OCI-LY1 (cell line): Measurements from ENCODE around the gene GRB14.

ENCODE experiments used
- H2AFZ ChIP-seq: fragments of 200-600 bp; sonication (generic), shearing (Covaris generic); 2 replicates; pipeline ENCODE4 v1.6.0; 2014; ENCODE audit warnings: antibody characterized with exemption, mild to moderate bottlenecking, low read length
- H3F3A ChIP-seq: fragments of 200-600 bp; sonication (generic), shearing (Covaris generic); 2 replicates; pipeline ENCODE4 v1.6.0; 2014; ENCODE audit warnings: mild to moderate bottlenecking, antibody characterized with exemption, low read length, moderate library complexity; ENCODE audit not compliant: insufficient read depth
- H3K27ac ChIP-seq: fragments of 200-600 bp; sonication (generic); 2 replicates; pipeline ENCODE4 v1.5.1; 2014; ENCODE audit warnings: low read length, mixed run types, mild to moderate bottlenecking, low read depth; ENCODE audit not compliant: poor library complexity, severe bottlenecking
- H3K27me3 ChIP-seq: fragments of 200-600 bp; sonication (generic); 2 replicates; pipeline ENCODE4 v1.6.0; 2014; ENCODE audit warnings: antibody characterized with exemption, mild to moderate bottlenecking, low read length, moderate library complexity; ENCODE audit not compliant: insufficient read depth
- H3K36me3 ChIP-seq: fragments of 200-600 bp; sonication (generic); 2 replicates; pipeline ENCODE4 v1.6.1; 2014; ENCODE audit warnings: mild to moderate bottlenecking, antibody characterized with exemption, low read length, moderate library complexity, mixed read lengths; ENCODE audit not compliant: insufficient read depth
- H3K4me1 ChIP-seq: fragments of 200-600 bp; sonication (generic); 2 replicates; pipeline ENCODE4 v1.5.1; 2014; ENCODE audit warnings: mild to moderate bottlenecking, low read length, moderate library complexity; ENCODE audit not compliant: insufficient read depth, severe bottlenecking
- H3K4me2 ChIP-seq: fragments of 200-600 bp; sonication (generic), shearing (Covaris generic); 2 replicates; pipeline ENCODE4 v1.6.1; 2014; ENCODE audit warnings: low read length
- H3K4me3 ChIP-seq: fragments of 200-600 bp; sonication (generic); 2 replicates; pipeline ENCODE4 v1.5.1; 2014; ENCODE audit warnings: low read length, low read depth, mild to moderate bottlenecking, mixed read lengths; ENCODE audit not compliant: poor library complexity, severe bottlenecking
- H3K79me2 ChIP-seq: fragments of 200-600 bp; shearing (Covaris generic); 2 replicates; pipeline ENCODE4 v1.6.1; 2016; ENCODE audit warnings: mixed run types, low read length, mixed read lengths; ENCODE audit not compliant: insufficient read depth
- H3K9ac ChIP-seq: fragments of 200-600 bp; sonication (generic), shearing (Covaris generic); 2 replicates; pipeline ENCODE4 v1.6.1; 2014; ENCODE audit warnings: mild to moderate bottlenecking, low read length, mixed read lengths
- H3K9me2 ChIP-seq: fragments of 200-600 bp; sonication (generic), shearing (Covaris generic); 2 replicates; pipeline ENCODE4 v1.6.1; 2014; ENCODE audit warnings: low read depth, mild to moderate bottlenecking, low read length, mixed read lengths
- H3K9me3 ChIP-seq: fragments of 200-600 bp; shearing (Covaris generic); 2 replicates; pipeline ENCODE4 v1.6.1; 2014; ENCODE audit warnings: low read length, mixed read lengths
- H4K20me1 ChIP-seq: fragments of 200-600 bp; sonication (generic), shearing (Covaris generic); 2 replicates; pipeline ENCODE4 v1.6.0; 2016; ENCODE audit warnings: mild to moderate bottlenecking, low read length; ENCODE audit not compliant: insufficient read depth
- EZH2 ChIP-seq: fragments of 200-600 bp; sonication (generic), shearing (Covaris generic); IDR thresholded peaks from 2 replicates; pipeline ENCODE4 v1.8.0; 2017; ENCODE audit warnings: borderline replicate concordance, mixed run types, mild to moderate bottlenecking, antibody characterized with exemption, low read length, moderate library complexity, mixed read lengths
- TF ChIP-seq, protein P1 (sequence below): fragments of 200-600 bp; sonication (generic), shearing (Covaris generic); IDR thresholded peaks from 2 replicates; pipeline ENCODE4 v1.5.1; 2017; ENCODE audit warnings: mild to moderate bottlenecking, antibody characterized with exemption, low read length, moderate library complexity, mixed read lengths

GRB14 gene

DNA sequence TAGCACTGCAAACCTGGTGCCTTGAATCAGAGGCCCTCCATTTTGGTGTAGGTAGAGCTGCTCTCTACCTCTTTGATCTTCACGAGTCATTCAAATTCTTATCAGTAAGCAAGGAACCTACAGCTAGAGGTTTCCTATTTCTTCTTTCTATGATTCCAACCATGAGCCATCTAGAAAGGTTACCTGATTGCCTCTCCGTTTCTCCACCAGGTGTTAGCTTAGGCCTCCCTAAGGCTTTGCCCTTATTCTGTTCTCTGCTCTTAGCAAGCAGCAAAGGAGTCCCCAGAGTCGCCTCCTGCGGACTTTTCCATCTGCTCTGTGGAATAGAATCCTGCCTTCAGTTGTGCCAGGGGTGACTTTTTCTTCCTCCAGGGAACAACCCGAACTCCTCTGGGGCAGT is 173.6 kb downstream of the GRB14 start:
- TF ChIP-seq, protein P1, sequence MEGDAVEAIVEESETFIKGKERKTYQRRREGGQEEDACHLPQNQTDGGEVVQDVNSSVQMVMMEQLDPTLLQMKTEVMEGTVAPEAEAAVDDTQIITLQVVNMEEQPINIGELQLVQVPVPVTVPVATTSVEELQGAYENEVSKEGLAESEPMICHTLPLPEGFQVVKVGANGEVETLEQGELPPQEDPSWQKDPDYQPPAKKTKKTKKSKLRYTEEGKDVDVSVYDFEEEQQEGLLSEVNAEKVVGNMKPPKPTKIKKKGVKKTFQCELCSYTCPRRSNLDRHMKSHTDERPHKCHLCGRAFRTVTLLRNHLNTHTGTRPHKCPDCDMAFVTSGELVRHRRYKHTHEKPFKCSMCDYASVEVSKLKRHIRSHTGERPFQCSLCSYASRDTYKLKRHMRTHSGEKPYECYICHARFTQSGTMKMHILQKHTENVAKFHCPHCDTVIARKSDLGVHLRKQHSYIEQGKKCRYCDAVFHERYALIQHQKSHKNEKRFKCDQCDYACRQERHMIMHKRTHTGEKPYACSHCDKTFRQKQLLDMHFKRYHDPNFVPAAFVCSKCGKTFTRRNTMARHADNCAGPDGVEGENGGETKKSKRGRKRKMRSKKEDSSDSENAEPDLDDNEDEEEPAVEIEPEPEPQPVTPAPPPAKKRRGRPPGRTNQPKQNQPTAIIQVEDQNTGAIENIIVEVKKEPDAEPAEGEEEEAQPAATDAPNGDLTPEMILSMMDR: no peak
- no peak for TF ChIP-seq EZH2
- no peaks in the 10 kb centered on the region for H4K20me1 ChIP-seq
- no peaks in the 10 kb centered on the region for H3F3A ChIP-seq
- H3K27ac ChIP-seq: no peak overlapping the region
- H3K4me2 ChIP-seq: no peak overlapping the region
- no peak overlapping the region for H3K9ac ChIP-seq
- no peak overlapping the region for H3K4me3 ChIP-seq
- H3K27me3 ChIP-seq: no peaks in the 10 kb centered on the region
- no peak overlapping the region for H2AFZ ChIP-seq
- no peaks in the 10 kb centered on the region for H3K4me1 ChIP-seq
- no peaks in the 10 kb centered on the region for H3K79me2 ChIP-seq
- no peaks in the 10 kb centered on the region for H3K36me3 ChIP-seq
- no peaks in the 10 kb centered on the region for H3K9me3 ChIP-seq
- no peaks in the 10 kb centered on the region for H3K9me2 ChIP-seq
